ENCODE measurements around the gene GZF1. TPM values are rescaled to one million over a fixed set of nuclear protein-coding genes. Genes with fewer than 3 reads are reported as not detected.

GZF1 gene
- total RNA-seq, 1 donor from 2014 or later = 12.9 TPM

- H3K4me2 ChIP-seq = no peak overlapping the region
- H3K27me3 ChIP-seq = no peaks in the 10 kb centered on the region
- no peak for DNase-seq (ENCODE audit: low spot score)
- no peak overlapping the region for H2AFZ ChIP-seq (replicated peaks)
- Mint-ChIP-seq H3K27me3 (ENCODE audit: insufficient read depth, low read depth) (no peaks in the 10 kb centered on the region), H3K9me3 (peaks cover 4% of the 10 kb centered on the region), H3K4me3 (no peak overlapping the region), H3K4me1 (no peaks in the 10 kb centered on the region), H3K36me3 (no peaks in the 10 kb centered on the region), H3K27ac (no peak overlapping the region)
- no peaks in the 10 kb centered on the region for H3K9me3 ChIP-seq (ENCODE audit: low read depth)
- no peak overlapping the region for H3K9ac ChIP-seq
- no peaks in the 10 kb centered on the region for H4K20me1 ChIP-seq (ENCODE audit: low read depth)
- H3K27ac ChIP-seq = no peak overlapping the region
- no peaks in the 10 kb centered on the region for H3F3A ChIP-seq (ENCODE audit: low read depth)
- no peaks in the 10 kb centered on the region for H3K4me1 ChIP-seq
- no peak overlapping the region for H3K4me3 ChIP-seq
- no peak for TF ChIP-seq EZH2phosphoT487 (IDR thresholded peaks at IDR 0.05)
- no peak for TF ChIP-seq EZH2 (IDR thresholded peaks at IDR 0.05)
- no peak for TF ChIP-seq CTCF (IDR thresholded peaks at IDR 0.05)
- H3K36me3 ChIP-seq = no peaks in the 10 kb centered on the region
- H3K79me2 ChIP-seq (ENCODE audit: low read depth) = no peaks in the 10 kb centered on the region
These were observed 46.9 kb upstream of the GZF1 start for GRCh38 chr20:23315099-23315498.

- Histone ChIP-seq H4K20me1 (ENCODE audit: low read depth) (no peaks in the 10 kb centered on the region), H2AFZ (replicated peaks) (no peak overlapping the region), H3K9me3 (ENCODE audit: low read depth) (no peaks in the 10 kb centered on the region), H3K27ac (no peak overlapping the region), H3F3A (ENCODE audit: low read depth) (no peaks in the 10 kb centered on the region), H3K4me1 (no peaks in the 10 kb centered on the region), H3K9ac (no peak overlapping the region), H3K27me3 (no peaks in the 10 kb centered on the region), H3K36me3 (no peaks in the 10 kb centered on the region), H3K4me2 (no peak overlapping the region), H3K4me3 (no peak overlapping the region), H3K79me2 (ENCODE audit: low read depth) (no peaks in the 10 kb centered on the region)
- TF ChIP-seq EZH2 (IDR thresholded peaks at IDR 0.05) = no peak
- no peak for TF ChIP-seq EZH2phosphoT487 (IDR thresholded peaks at IDR 0.05)
- no peak for TF ChIP-seq CTCF (IDR thresholded peaks at IDR 0.05)
- peaks cover 7% of the 10 kb centered on the region for H3K9me3 Mint-ChIP-seq
- no peak overlapping the region for H3K27ac Mint-ChIP-seq
- no peaks in the 10 kb centered on the region for H3K36me3 Mint-ChIP-seq
- H3K4me3 Mint-ChIP-seq = no peak overlapping the region
- DNase-seq (ENCODE audit: low spot score) = no peak
- H3K27me3 Mint-ChIP-seq (ENCODE audit: insufficient read depth, low read depth) = no peaks in the 10 kb centered on the region
- no peaks in the 10 kb centered on the region for H3K4me1 Mint-ChIP-seq
These were observed 45.4 kb upstream of the GZF1 start for GRCh38 chr20:23316626-23317025.

DNA sequence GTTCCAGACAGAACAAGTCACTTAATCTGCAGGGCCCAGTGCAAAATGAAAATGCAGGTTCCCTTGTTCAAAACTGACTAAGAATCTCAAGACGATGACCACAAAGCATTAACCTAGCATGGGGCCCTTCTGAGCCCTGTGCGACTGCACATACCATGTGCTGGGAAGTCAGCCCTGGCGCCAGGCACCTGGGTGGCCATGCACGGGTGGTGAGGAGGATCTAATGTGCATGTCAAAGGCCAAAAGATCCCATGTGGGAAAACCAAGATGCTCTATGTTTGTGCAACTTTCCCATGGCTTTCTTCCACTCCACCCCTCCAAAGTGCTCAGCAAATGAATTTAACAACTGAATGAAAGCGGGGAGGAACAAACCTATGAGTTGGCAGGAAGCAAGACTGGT lies 44.9 kb upstream of the GZF1 start:
- DNase-seq (ENCODE audit: low spot score) = no peak
- no peak overlapping the region for H3K4me2 ChIP-seq
- no peaks in the 10 kb centered on the region for H3K4me1 ChIP-seq
- Mint-ChIP-seq H3K36me3 (no peaks in the 10 kb centered on the region), H3K9me3 (peaks cover 7% of the 10 kb centered on the region), H3K27me3 (ENCODE audit: insufficient read depth, low read depth) (no peaks in the 10 kb centered on the region), H3K4me3 (no peak overlapping the region), H3K27ac (no peak overlapping the region), H3K4me1 (no peaks in the 10 kb centered on the region)
- H3K36me3 ChIP-seq = no peaks in the 10 kb centered on the region
- H3K27ac ChIP-seq = no peak overlapping the region
- H3K9me3 ChIP-seq (ENCODE audit: low read depth) = no peaks in the 10 kb centered on the region
- TF ChIP-seq CTCF (IDR thresholded peaks at IDR 0.05) = no peak
- no peak for TF ChIP-seq EZH2phosphoT487 (IDR thresholded peaks at IDR 0.05)
- no peak for TF ChIP-seq EZH2 (IDR thresholded peaks at IDR 0.05)
- H3K79me2 ChIP-seq (ENCODE audit: low read depth) = no peaks in the 10 kb centered on the region
- H2AFZ ChIP-seq (replicated peaks) = no peak overlapping the region
- H3K4me3 ChIP-seq = no peak overlapping the region
- H3F3A ChIP-seq (ENCODE audit: low read depth) = no peaks in the 10 kb centered on the region
- no peaks in the 10 kb centered on the region for H4K20me1 ChIP-seq (ENCODE audit: low read depth)
- no peaks in the 10 kb centered on the region for H3K27me3 ChIP-seq
- H3K9ac ChIP-seq = no peak overlapping the region

All from neural progenitor cell (in vitro differentiated cells).